Stimulated activated CD4-positive, alpha-beta T cell treated with anti-CD3 and anti-CD28 coated beads, TNF-alpha, amount 100 ng/mL, for 48 hours (primary cell): Measurements from ENCODE around the gene MOAP1.
"Not testable (repeated sequence)": the region's sequence is repeated elsewhere in the genome, so short reads cannot be mapped to it uniquely, and the experiment has no call there.

Experiments used
- DNase-seq, 3 donors: peaks; one replicate each; pipeline ENCODE4 v3.0.0-alpha.2; 2020; ENCODE audit warnings: low read depth in 3 of 3

MOAP1 gene

GRCh38 chr14:93184391-93185348 lies at the start of gene MOAP1, which contains the start of gene LYSET:
TSS of gene MOAP1 (minus strand) at chr14:93184897. CDS start at chr14:93184242, 655 bp downstream.
TSS of gene LYSET (plus strand) at chr14:93185317. CDS start at chr14:93185406, 89 bp downstream.
- peak; percentile 80 to 85 (median 82) for DNase-seq

GRCh38 chr14:93233078-93233477 lies 48.4 kb upstream of the MOAP1 start:
- DNase-seq, result not testable (repeated sequence)

GRCh38 chr14:93232159-93232558 lies 47.5 kb upstream of the MOAP1 start:
- no peak for DNase-seq

GRCh38 chr14:93231129-93231979 lies 46.7 kb upstream of the MOAP1 start:
- DNase-seq, result no peak

GRCh38 chr14:93230539-93230938 lies 45.8 kb upstream of the MOAP1 start:
- DNase-seq, result no peak

GRCh38 chr14:93228550-93228949 lies 43.9 kb upstream of the MOAP1 start:
- DNase-seq, result no peak

- no peak for DNase-seq
Measured at GRCh38 chr14:93223565-93223964, 38.9 kb upstream of the MOAP1 start.

- DNase-seq, result no peak
Measured at GRCh38 chr14:93220509-93220908, 35.8 kb upstream of the MOAP1 start.

- DNase-seq, result no peak
Measured at GRCh38 chr14:93219103-93219726, 34.5 kb upstream of the MOAP1 start.

GRCh38 chr14:93214598-93214997 lies 29.9 kb upstream of the MOAP1 start:
- no peak for DNase-seq

GRCh38 chr14:93212432-93212831 lies 27.7 kb upstream of the MOAP1 start:
- DNase-seq, result no peak

- DNase-seq, result no peak
Measured at GRCh38 chr14:93207468-93208308, 23.0 kb upstream of the MOAP1 start.

- DNase-seq, result peak; percentile 82 to 89 (median 86)
Measured at GRCh38 chr14:93206793-93207467, 22.2 kb upstream of the MOAP1 start, which contains the start of the genes GON7 and UBR7. TSS of gene GON7 (minus strand) at chr14:93207065. CDS start at chr14:93207037, 28 bp downstream. TSS of gene UBR7 (plus strand) at chr14:93207256. CDS start at chr14:93207292, 36 bp downstream.

GRCh38 chr14:93201155-93201704 lies 16.5 kb upstream of the MOAP1 start:
- DNase-seq, result no peak

- no peak for DNase-seq
Measured at GRCh38 chr14:93200553-93200952, 15.9 kb upstream of the MOAP1 start.

- DNase-seq, result no peak
Measured at GRCh38 chr14:93199031-93199430, 14.3 kb upstream of the MOAP1 start.

GRCh38 chr14:93195316-93195999 lies 10.8 kb upstream of the MOAP1 start:
- DNase-seq, result no peak

GRCh38 chr14:93186956-93187355 lies 2.3 kb upstream of the MOAP1 start:
- DNase-seq, result no peak

GRCh38 chr14:93186466-93186865 lies 1.8 kb upstream of the MOAP1 start:
- no peak for DNase-seq
